ENCODE data around the gene NFKBIE. TPM values are rescaled to one million over a fixed set of nuclear protein-coding genes. Genes with fewer than 3 reads are reported as not detected.

Gene NFKBIE, protein sequence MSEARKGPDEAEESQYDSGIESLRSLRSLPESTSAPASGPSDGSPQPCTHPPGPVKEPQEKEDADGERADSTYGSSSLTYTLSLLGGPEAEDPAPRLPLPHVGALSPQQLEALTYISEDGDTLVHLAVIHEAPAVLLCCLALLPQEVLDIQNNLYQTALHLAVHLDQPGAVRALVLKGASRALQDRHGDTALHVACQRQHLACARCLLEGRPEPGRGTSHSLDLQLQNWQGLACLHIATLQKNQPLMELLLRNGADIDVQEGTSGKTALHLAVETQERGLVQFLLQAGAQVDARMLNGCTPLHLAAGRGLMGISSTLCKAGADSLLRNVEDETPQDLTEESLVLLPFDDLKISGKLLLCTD
- 7.0 and 28.9 TPM in 2 replicates for total RNA-seq

DNA sequence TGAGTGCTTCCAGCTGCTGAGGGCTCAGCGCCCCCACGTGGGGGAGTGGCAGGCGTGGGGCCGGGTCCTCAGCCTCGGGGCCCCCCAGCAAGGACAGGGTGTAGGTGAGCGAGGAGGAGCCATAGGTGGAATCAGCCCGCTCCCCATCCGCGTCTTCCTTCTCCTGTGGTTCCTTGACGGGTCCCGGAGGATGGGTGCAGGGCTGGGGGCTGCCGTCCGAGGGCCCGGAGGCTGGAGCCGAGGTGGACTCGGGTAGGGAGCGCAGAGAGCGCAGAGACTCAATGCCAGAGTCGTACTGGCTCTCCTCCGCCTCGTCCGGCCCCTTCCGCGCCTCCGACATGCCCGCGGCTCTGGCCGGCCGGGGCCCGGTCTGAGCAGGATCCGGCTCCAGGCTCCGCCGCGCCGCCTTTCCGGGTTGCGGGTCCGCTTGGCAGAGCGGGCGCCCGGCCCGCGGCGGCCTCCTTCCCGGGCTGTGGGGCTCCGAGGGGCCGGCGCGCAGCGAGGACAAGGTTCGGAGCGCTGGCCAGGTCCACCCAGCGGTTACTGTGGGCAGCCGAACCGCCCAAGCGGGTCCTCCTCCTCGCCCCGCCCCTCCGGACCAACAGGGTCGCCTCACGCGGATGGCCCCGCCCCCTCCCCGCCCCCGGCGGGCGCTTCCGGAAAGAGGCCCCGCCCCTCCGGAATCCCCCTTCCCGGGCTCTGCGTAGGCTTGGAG, at the start of gene NFKBIE:
Gene NFKBIE (minus strand): TSS at position 545 of the 715 bp plus-strand sequence. CDS start 205 bp downstream, at position 340.

DNA sequence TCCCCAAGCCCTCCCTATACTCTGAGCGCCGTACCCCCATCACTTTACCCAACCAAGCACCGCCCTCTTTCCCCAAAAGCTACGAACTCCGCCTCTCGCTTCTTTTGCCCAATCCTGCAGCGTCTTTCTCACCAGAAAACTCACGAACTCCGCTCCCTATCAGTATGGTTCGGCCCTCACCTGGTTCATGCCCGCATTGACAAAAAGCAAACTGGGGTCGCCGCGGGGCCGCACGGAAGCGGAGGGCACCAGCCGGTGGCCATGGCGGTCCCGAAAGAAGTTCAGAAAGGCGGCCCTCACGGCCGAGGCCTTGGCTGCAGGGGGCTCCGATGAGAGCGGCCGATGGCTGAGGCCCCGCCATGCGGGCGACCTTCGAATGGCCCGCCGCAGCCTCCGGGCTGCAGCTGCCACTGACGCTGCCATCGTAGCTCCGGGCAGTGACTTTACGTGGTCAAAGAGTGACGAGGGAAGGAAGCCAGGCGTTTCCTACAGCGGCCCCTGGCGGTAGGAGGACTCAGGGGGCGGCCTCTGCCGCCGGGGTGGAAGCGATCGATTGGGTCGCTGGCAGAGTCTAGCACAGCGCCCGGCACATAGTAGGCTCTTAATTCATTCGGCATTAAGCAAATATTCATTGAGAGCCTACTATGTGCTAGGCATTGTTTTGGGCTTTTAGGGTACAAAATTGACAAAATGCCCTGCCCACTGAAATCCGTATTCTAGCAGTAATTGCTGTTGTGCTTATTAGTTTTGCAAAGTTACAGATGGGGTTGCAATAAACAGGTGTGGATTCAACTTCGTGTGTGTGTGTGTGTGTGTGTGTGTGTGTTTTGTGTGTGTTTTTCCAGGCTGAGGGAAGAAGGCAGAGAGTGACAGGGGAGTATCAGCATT, 47.8 kb upstream of the NFKBIE start, which contains the start of gene AARS2:
Gene AARS2 (minus strand): TSS at position 447 of the 888 bp plus-strand sequence. CDS start 24 bp downstream, at position 423.

DNA sequence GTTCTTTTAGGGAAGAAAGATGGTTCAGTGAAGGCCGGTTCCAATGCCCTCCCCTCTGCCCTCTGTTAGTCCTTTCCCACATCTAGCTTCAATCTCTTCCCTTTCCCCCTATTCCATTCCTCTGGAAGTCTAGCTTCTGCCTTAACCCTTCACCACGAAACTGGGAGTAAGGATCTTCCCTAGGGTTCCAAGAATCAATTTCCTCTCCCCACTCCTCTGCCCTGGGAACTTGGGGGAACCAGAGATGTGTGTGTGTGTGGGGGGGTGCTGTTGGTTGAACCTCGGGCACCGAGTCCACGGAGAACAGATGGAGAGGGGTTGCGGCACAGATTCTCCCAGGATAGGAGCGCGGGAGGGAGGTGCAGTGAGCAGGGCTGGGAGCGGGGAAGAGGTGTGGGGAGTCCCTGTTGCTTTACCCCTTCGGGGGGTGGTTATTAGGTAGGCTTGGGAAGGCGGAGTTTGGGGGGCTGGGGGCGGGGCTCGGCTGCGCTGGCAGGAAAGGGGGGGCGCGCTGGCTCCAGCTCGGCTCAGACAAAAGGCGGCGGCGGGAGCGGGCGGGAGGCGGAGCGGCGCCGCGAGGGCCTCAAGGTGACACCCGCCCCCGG, 4.7 kb upstream of the NFKBIE start, which contains the start of gene TMEM151B:
Gene TMEM151B (plus strand): TSS at position 530 of the 605 bp plus-strand sequence. CDS start 293 bp downstream, outside the sequence.

DNA sequence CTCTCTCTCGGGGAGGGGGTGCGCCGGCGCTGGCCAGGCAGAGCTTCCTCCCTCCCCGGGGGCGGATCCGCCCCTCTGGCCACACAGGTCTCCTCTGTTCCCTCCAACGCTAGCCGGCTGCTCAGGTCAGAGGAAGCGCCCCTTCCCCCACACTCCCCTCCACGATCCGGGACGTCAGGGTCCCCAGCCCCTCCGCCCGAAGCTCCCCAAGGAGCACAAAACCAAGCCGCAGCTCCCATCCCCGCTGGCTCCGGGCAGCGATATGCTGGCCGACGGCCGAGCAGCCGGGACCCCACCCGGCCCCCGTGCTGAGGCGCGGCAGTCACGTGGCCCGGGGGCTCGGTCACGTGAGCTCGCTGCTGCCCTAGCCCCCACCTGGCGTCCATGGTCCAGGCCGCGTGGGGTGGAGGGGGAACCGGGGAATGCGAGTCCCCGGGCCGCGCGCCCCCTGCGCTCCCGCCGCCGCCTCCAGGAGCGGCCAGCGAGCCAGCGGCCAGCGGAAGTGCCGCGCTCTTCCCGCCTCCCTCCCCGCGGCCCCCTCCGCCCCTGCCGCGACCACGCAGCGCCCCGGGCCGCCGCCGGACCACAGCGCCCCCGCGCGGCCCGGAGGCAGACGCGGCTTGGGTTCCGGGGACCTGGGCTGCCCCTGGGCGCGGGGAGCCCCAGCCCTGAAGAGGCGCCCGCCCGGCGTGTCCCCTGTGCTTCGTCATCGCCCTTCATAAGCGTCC, 8.2 kb downstream of the NFKBIE start, which contains the start of gene SLC35B2:
Gene SLC35B2 (minus strand): TSS at position 504 of the 728 bp plus-strand sequence. CDS start 118 bp downstream, at position 386.

DNA sequence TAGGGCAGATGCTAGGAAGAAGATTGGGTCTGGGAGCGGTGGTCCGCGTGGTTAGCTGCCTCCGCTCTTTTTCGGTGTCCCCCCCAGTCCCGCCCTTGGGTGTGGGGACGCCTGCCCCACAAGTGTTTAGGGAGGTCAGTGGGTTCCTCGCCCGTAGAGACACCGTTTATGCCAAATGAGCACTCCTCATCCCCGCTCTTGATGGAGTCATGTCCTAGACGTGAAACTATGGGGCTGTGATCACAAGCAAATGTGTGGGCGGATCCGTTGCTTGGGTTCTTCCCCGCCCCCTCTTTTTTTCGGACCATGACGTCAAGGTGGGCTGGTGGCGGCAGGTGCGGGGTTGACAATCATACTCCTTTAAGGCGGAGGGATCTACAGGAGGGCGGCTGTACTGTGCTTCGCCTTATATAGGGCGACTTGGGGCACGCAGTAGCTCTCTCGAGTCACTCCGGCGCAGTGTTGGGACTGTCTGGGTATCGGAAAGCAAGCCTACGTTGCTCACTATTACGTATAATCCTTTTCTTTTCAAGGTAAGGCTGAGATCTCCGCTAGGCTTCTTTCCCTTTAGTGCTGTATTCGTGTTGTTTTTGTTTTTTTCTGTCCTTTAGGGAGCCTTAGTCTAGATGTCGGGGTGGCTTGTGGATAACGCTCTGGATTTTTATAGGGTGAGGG, 18.6 kb downstream of the NFKBIE start, which contains the start of gene HSP90AB1:
Gene HSP90AB1 (plus strand): TSS at position 439 of the 675 bp plus-strand sequence. CDS start 1,529 bp downstream, outside the sequence.

DNA sequence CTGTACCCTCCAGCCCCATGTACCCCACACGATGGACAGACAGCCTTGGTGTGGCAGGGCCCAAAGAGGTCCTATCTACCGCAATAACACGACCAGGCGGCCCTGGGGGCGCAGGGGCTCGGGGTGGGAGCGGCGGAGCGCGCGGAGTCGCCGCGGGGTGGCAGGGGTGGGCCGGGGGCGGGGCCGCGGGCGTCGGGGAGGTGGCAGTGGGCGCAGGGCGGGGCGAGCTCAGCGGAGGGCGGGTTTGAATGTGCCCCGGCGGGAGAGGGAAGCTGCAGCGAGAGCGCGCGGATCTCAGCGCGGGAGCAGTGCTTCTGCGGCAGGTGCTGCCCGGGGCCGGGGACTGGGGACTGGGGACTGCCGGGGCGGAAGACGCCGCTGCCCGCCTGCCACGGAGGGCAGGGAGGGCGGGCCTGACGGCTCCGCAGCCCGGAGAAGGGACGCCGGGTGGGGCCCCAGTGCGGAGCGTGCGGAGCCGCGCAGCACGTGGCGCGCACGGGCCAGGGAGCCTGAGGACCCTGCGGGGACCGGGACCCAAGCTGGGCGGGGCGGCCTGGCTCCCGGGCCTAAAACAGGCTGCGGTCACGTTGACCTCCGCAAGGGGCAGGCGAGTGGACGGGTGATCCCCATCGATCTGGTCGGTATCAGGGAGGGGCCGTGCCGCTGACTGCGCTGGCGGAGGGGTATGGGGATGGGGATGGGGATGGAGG, 41.9 kb downstream of the NFKBIE start, which contains the start of gene SLC29A1:
Gene SLC29A1 (plus strand): TSS at position 277 of the 710 bp plus-strand sequence. CDS start 3,719 bp downstream, outside the sequence.

DNA sequence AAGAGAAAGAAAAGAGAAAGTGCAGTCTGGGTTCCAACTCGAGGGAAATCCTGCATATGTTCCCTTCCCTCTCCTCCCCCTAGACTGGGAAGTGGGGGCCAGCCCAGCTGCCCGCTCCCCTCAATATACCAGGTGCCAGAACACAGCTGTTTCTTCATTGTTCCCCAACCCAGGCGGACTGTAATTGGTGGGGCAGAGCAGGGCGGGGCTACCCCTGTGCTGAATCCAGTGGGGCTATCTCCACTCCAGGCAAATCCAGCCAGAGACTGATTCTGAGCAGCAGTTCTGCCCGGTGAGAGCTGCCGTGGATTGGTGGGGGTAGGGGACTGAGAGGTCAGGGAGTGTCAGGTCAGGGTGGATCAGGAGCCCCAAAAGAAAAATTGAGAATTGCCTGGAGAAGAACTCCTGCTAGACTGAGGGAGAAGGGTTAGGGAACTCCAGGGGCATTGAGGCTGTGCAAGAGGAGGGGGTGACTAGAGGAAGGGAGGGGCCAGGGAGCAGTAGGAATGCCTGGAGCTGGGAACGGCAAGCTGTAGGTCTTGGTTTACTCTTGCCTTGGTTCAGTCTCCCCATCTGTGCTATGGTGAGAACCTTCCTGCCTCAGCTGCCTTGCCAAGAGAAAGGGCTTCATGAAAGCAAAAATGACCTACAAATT, 48.5 kb downstream of the NFKBIE start, which contains the start of gene MYMX:
Gene MYMX (plus strand): TSS at position 250 of the 655 bp plus-strand sequence. CDS start 546 bp downstream, outside the sequence.

Other genes starting within 250 kb of the NFKBIE start
- 64.8 and 92.1 TPM in 2 replicates for gene MRPL14, start 138.1 kb downstream of the NFKBIE start, total RNA-seq
- 35.8 and 54.9 TPM in 2 replicates for gene TMEM63B, start 138.0 kb downstream of the NFKBIE start, total RNA-seq
- not detected in 2 replicates for gene CAPN11, start 106.7 kb downstream of the NFKBIE start, total RNA-seq
- not detected in 2 replicates for gene MYMX, start 48.6 kb downstream of the NFKBIE start, total RNA-seq
- 4.0 and 13.5 TPM in 2 replicates for gene SLC29A1, start 42.0 kb downstream of the NFKBIE start, total RNA-seq
- gene HSP90AB1, start 18.4 kb downstream of the NFKBIE start, total RNA-seq = 436 and 475 TPM in 2 replicates
- gene SLC35B2, start 8.0 kb downstream of the NFKBIE start, total RNA-seq = 82.9 and 97.6 TPM in 2 replicates
- not detected in 2 replicates for gene TMEM151B, start 4.9 kb upstream of the NFKBIE start, total RNA-seq
- 11.3 TPM in 2 replicates for gene AARS2, start 47.8 kb upstream of the NFKBIE start, total RNA-seq
- not detected in 2 replicates for gene SPATS1, start 77.1 kb upstream of the NFKBIE start, total RNA-seq
- gene CDC5L, start 122.2 kb upstream of the NFKBIE start, total RNA-seq = 18.8 and 19.4 TPM in 2 replicates